ENCODE results near the gene ASGR1. TPM values are rescaled to one million over a fixed set of nuclear protein-coding genes. Genes with fewer than 3 reads are reported as not detected.

The ASGR1 gene
- total and polyA plus RNA-seq, 5 donors, result 0.35 to 0.86 (median 0.57) TPM

GRCh38 chr17:7146115-7146514, 33.1 kb downstream of the ASGR1 start:
- Histone ChIP-seq H3K27me3 (ENCODE audit: control insufficient read depth, insufficient read depth) (no peaks in the 10 kb centered on the region), H3K4me3 (ENCODE audit: low read length) (no peak overlapping the region), H3K27ac (ENCODE audit: low read length) (no peak overlapping the region), H3K4me1 (ENCODE audit: control insufficient read depth, insufficient read depth, low read length) (no peaks in the 10 kb centered on the region), H3K9me3 (ENCODE audit: control insufficient read depth, low read length) (no peaks in the 10 kb centered on the region)
- intact Hi-C loops (cut with DNase I), result no loop called here
- WGBS, result 36% methylated on average over 6 of the region's 6 CpGs
- ATAC-seq, result no peak
- no peak for DNase-seq

GRCh38 chr17:7144213-7144612, 35.0 kb downstream of the ASGR1 start:
- WGBS, result 77% methylated on average over 11 of the region's 11 CpGs
- Histone ChIP-seq H3K4me3 (ENCODE audit: low read length) (no peak overlapping the region), H3K27me3 (ENCODE audit: control insufficient read depth, insufficient read depth) (no peaks in the 10 kb centered on the region), H3K27ac (ENCODE audit: low read length) (no peak overlapping the region), H3K9me3 (ENCODE audit: control insufficient read depth, low read length) (no peaks in the 10 kb centered on the region), H3K4me1 (ENCODE audit: control insufficient read depth, insufficient read depth, low read length) (no peaks in the 10 kb centered on the region)
- no peak for DNase-seq
- ATAC-seq, result no peak
- intact Hi-C loops (cut with DNase I), result no loop called here

GRCh38 chr17:7141824-7142223, 37.3 kb downstream of the ASGR1 start:
- H3K4me1 ChIP-seq (ENCODE audit: control insufficient read depth, insufficient read depth, low read length), result no peaks in the 10 kb centered on the region
- no peak for ATAC-seq
- intact Hi-C loops (cut with DNase I), result no loop called here
- WGBS, result 71% methylated on average over 10 of the region's 10 CpGs
- no peaks in the 10 kb centered on the region for H3K9me3 ChIP-seq (ENCODE audit: control insufficient read depth, low read length)
- no peaks in the 10 kb centered on the region for H3K27me3 ChIP-seq (ENCODE audit: control insufficient read depth, insufficient read depth)
- H3K27ac ChIP-seq (ENCODE audit: low read length), result no peak overlapping the region
- DNase-seq, result no peak
- H3K4me3 ChIP-seq (ENCODE audit: low read length), result no peak overlapping the region

GRCh38 chr17:7139400-7139799, 39.8 kb downstream of the ASGR1 start:
- no peaks in the 10 kb centered on the region for H3K4me1 ChIP-seq (ENCODE audit: control insufficient read depth, insufficient read depth, low read length)
- 66% methylated on average over 10 of the region's 10 CpGs for WGBS
- ATAC-seq, result no peak
- no peaks in the 10 kb centered on the region for H3K9me3 ChIP-seq (ENCODE audit: control insufficient read depth, low read length)
- intact Hi-C loops (cut with DNase I), result loop anchor here in 2 of 4 donors (5.0 to 10.0 kb wide), 3 partner anchors 87 to 227 kb away; no protein-coding TSS in a partner anchor
- no peaks in the 10 kb centered on the region for H3K27me3 ChIP-seq (ENCODE audit: control insufficient read depth, insufficient read depth)
- no peak overlapping the region for H3K27ac ChIP-seq (ENCODE audit: low read length)
- no peak overlapping the region for H3K4me3 ChIP-seq (ENCODE audit: low read length)
- DNase-seq, result no peak

- no peaks in the 10 kb centered on the region for H3K4me1 ChIP-seq (ENCODE audit: control insufficient read depth, insufficient read depth, low read length)
- H3K27me3 ChIP-seq (ENCODE audit: control insufficient read depth, insufficient read depth), result no peaks in the 10 kb centered on the region
- intact Hi-C loops (cut with DNase I), result loop anchor here in 2 of 4 donors (5.0 to 10.0 kb wide), 3 partner anchors 87 to 227 kb away; no protein-coding TSS in a partner anchor
- WGBS, result 55% methylated on average over 7 of the region's 7 CpGs
- H3K4me3 ChIP-seq (ENCODE audit: low read length), result no peak overlapping the region
- no peak overlapping the region for H3K27ac ChIP-seq (ENCODE audit: low read length)
- ATAC-seq (no peak), DNase-seq (no peak)
- no peaks in the 10 kb centered on the region for H3K9me3 ChIP-seq (ENCODE audit: control insufficient read depth, low read length)
Measured at GRCh38 chr17:7138800-7139381, 40.3 kb downstream of the ASGR1 start.

GRCh38 chr17:7137171-7137943, 41.8 kb downstream of the ASGR1 start:
- ATAC-seq (peak in 1 of 2 donors; percentile 45), DNase-seq (peak; percentile 37 to 72 (median 70))
- Histone ChIP-seq H3K27me3 (ENCODE audit: control insufficient read depth, insufficient read depth) (no peaks in the 10 kb centered on the region), H3K9me3 (ENCODE audit: control insufficient read depth, low read length) (no peaks in the 10 kb centered on the region), H3K4me3 (ENCODE audit: low read length) (no peak overlapping the region), H3K27ac (ENCODE audit: low read length) (no peak overlapping the region), H3K4me1 (ENCODE audit: control insufficient read depth, insufficient read depth, low read length) (no peaks in the 10 kb centered on the region)
- 33% methylated on average over 13 of the region's 13 CpGs for WGBS
- intact Hi-C loops (cut with DNase I), result loop anchor here (2.0 to 10.0 kb wide), 5 partner anchors 85 to 225 kb away; no protein-coding TSS in a partner anchor

GRCh38 chr17:7136266-7136877, 42.8 kb downstream of the ASGR1 start:
- ATAC-seq, result no peak
- WGBS, result 25% methylated on average over 9 of the region's 9 CpGs

GRCh38 chr17:7133916-7134315, 45.3 kb downstream of the ASGR1 start:
- no peaks in the 10 kb centered on the region for H3K4me1 ChIP-seq (ENCODE audit: control insufficient read depth, insufficient read depth, low read length)
- intact Hi-C loops (cut with DNase I), result loop anchor here in 1 of 4 donors (10.0 kb wide), 1 partner anchor 219 kb away; no protein-coding TSS in a partner anchor

More at GRCh38 chr17:7136266-7136877, 42.8 kb downstream of the ASGR1 start:
- DNase-seq, result peak; percentile 76 to 93 (median 88)
- no peaks in the 10 kb centered on the region for H3K27me3 ChIP-seq (ENCODE audit: control insufficient read depth, insufficient read depth)
- intact Hi-C loops (cut with DNase I), result loop anchor here (2.0 to 10.0 kb wide), 5 partner anchors 84 to 224 kb away; no protein-coding TSS in a partner anchor
- no peak overlapping the region for H3K4me3 ChIP-seq (ENCODE audit: low read length)
- H3K4me1 ChIP-seq (ENCODE audit: control insufficient read depth, insufficient read depth, low read length), result no peaks in the 10 kb centered on the region
- no peak overlapping the region for H3K27ac ChIP-seq (ENCODE audit: low read length)
- no peaks in the 10 kb centered on the region for H3K9me3 ChIP-seq (ENCODE audit: control insufficient read depth, low read length)

GRCh38 chr17:7133424-7133823, 45.7 kb downstream of the ASGR1 start:
- intact Hi-C loops (cut with DNase I), result loop anchor here in 1 of 4 donors (10.0 kb wide), 1 partner anchor 219 kb away; no protein-coding TSS in a partner anchor
- Histone ChIP-seq H3K27ac (ENCODE audit: low read length) (no peak overlapping the region), H3K27me3 (ENCODE audit: control insufficient read depth, insufficient read depth) (no peaks in the 10 kb centered on the region), H3K4me3 (ENCODE audit: low read length) (no peak overlapping the region), H3K9me3 (ENCODE audit: control insufficient read depth, low read length) (no peaks in the 10 kb centered on the region), H3K4me1 (ENCODE audit: control insufficient read depth, insufficient read depth, low read length) (no peaks in the 10 kb centered on the region)
- 13% methylated on average over 19 of the region's 19 CpGs for WGBS
- ATAC-seq (peak; percentile 30 to 52), DNase-seq (peak; percentile 41 to 76 (median 71))

More at GRCh38 chr17:7133916-7134315, 45.3 kb downstream of the ASGR1 start:
- Histone ChIP-seq H3K27me3 (ENCODE audit: control insufficient read depth, insufficient read depth) (no peaks in the 10 kb centered on the region), H3K4me3 (ENCODE audit: low read length) (no peak overlapping the region), H3K27ac (ENCODE audit: low read length) (no peak overlapping the region), H3K9me3 (ENCODE audit: control insufficient read depth, low read length) (no peaks in the 10 kb centered on the region)
- peak in 2 of 3 donors; percentile 53 to 58 for DNase-seq
- WGBS, result 62% methylated on average over 20 of the region's 20 CpGs
- no peak for ATAC-seq

- no peak overlapping the region for H3K27ac ChIP-seq (ENCODE audit: low read length)
- H3K9me3 ChIP-seq (ENCODE audit: control insufficient read depth, low read length), result no peaks in the 10 kb centered on the region
- H3K27me3 ChIP-seq (ENCODE audit: control insufficient read depth, insufficient read depth), result no peaks in the 10 kb centered on the region
- 22% methylated on average over 7 of the region's 7 CpGs for WGBS
- intact Hi-C loops (cut with DNase I), result loop anchor here in 1 of 4 donors (10.0 kb wide), 1 partner anchor 218 kb away; no protein-coding TSS in a partner anchor
- ATAC-seq (peak in 1 of 2 donors; percentile 43), DNase-seq (no peak)
- no peak overlapping the region for H3K4me3 ChIP-seq (ENCODE audit: low read length)
- H3K4me1 ChIP-seq (ENCODE audit: control insufficient read depth, insufficient read depth, low read length), result no peaks in the 10 kb centered on the region
Measured at GRCh38 chr17:7132511-7133094, 46.6 kb downstream of the ASGR1 start.

Measured in right cardiac atrium (tissue), 5 donors.